Measurements from ENCODE around the gene GALNT11.
A peak's percentile ranks its signal among the peaks of the same experiment; 100 is the strongest.
"Not testable (repeated sequence)": the region's sequence is repeated elsewhere in the genome, so short reads cannot be mapped to it uniquely, and the experiment has no call there.

Gene GALNT11

GRCh38 chr7:152027491-152028365, 2.3 kb downstream of the GALNT11 start:
- not testable (repeated sequence) for DNase-seq

GRCh38 chr7:152030059-152030458, 4.6 kb downstream of the GALNT11 start:
- DNase-seq, result peak; percentile 43 to 65

- DNase-seq, result peak; percentile 53 to 54
Measured at GRCh38 chr7:152030639-152031038, 5.2 kb downstream of the GALNT11 start.

- DNase-seq, result peak; percentile 27 to 34
Measured at GRCh38 chr7:152035817-152036216, 10.3 kb downstream of the GALNT11 start.

GRCh38 chr7:152038410-152038809, 12.9 kb downstream of the GALNT11 start:
- not testable (repeated sequence) for DNase-seq

GRCh38 chr7:152043086-152043485, 17.6 kb downstream of the GALNT11 start:
- DNase-seq, result not testable (repeated sequence)

- DNase-seq, result not testable (repeated sequence)
Measured at GRCh38 chr7:152044909-152045308, 19.4 kb downstream of the GALNT11 start.

GRCh38 chr7:152046531-152046930, 21.1 kb downstream of the GALNT11 start:
- no peak for DNase-seq

GRCh38 chr7:152048051-152048450, 22.6 kb downstream of the GALNT11 start:
- DNase-seq, result no peak

- DNase-seq, result no peak
Measured at GRCh38 chr7:152050547-152050971, 25.1 kb downstream of the GALNT11 start.

GRCh38 chr7:152051968-152052367, 26.5 kb downstream of the GALNT11 start:
- no peak for DNase-seq

- no peak for DNase-seq
Measured at GRCh38 chr7:152052771-152053170, 27.3 kb downstream of the GALNT11 start.

GRCh38 chr7:152054367-152055230, 29.1 kb downstream of the GALNT11 start:
- DNase-seq, result no peak

- DNase-seq, result no peak
Measured at GRCh38 chr7:152056621-152057274, 31.3 kb downstream of the GALNT11 start.

- DNase-seq, result no peak
Measured at GRCh38 chr7:152059311-152059710, 33.8 kb downstream of the GALNT11 start.

- DNase-seq, result not testable (repeated sequence)
Measured at GRCh38 chr7:152061086-152061485, 35.6 kb downstream of the GALNT11 start.

- not testable (repeated sequence) for DNase-seq
Measured at GRCh38 chr7:152063192-152063591, 37.7 kb downstream of the GALNT11 start.

- DNase-seq, result not testable (repeated sequence)
Measured at GRCh38 chr7:152063821-152064220, 38.3 kb downstream of the GALNT11 start.

- not testable (repeated sequence) for DNase-seq
Measured at GRCh38 chr7:152065800-152066344, 40.4 kb downstream of the GALNT11 start.

GRCh38 chr7:152072421-152072820, 46.9 kb downstream of the GALNT11 start:
- DNase-seq, result no peak

- no peak for DNase-seq
Measured at GRCh38 chr7:152073352-152073751, 47.9 kb downstream of the GALNT11 start.

- no peak for DNase-seq
Measured at GRCh38 chr7:152074673-152075072, 49.2 kb downstream of the GALNT11 start.

- DNase-seq, result not testable (repeated sequence)
Measured at GRCh38 chr7:152075379-152075778, 49.9 kb downstream of the GALNT11 start.
